Measurements from ENCODE around the gene PLPP4. TPM values are rescaled to one million over a fixed set of nuclear protein-coding genes. Genes with fewer than 3 reads are reported as not detected.

PLPP4 gene
- total RNA-seq, 1 experiment from 2014 or later: not detected

DNA sequence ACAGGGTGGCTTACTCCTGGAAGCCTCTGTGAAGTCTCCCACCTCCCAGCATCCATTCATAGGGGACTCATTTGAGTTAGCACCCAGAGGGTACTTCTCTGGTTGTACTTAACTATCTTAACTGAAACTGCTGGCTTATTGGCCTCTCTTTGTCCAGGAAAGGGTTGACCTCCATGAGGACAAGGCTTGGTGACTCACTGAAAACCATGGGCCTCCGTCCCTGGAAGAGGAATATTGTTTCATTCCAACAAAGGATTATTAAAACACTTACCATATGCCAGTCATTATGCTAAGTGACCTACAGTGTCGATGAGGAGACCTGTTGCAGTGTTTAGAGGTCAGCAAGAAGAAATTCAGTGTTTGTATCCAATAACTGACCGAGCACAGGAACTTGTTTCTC lies 175.9 kb downstream of the PLPP4 start:
- H3K4me1 ChIP-seq (ENCODE audit: control insufficient read depth in 1 of 2, insufficient read depth in 2 of 2, low read length in 2 of 2): no peaks in the 10 kb centered on the region
- RAD21 ChIA-PET (ENCODE audit: low non-redundant PET in 1 of 2, low total read pairs in 2 of 2, uncharacterized antibody in 2 of 2, unreplicated experiment in 2 of 2): no interaction called here

More for the DNA sequence above, 175.9 kb downstream of the PLPP4 start:
- Histone ChIP-seq H3K27me3 (ENCODE audit: insufficient read depth, low read length) (peaks cover 13% of the 10 kb centered on the region; the same call in 1 of the 2 replicates), H3K36me3 (ENCODE audit: control insufficient read depth in 1 of 2, insufficient read depth in 2 of 2, low read length in 2 of 2) (no peaks in the 10 kb centered on the region), H3K9ac (ENCODE audit: low read length) (no peak overlapping the region), H2AFZ (ENCODE audit: low read depth, low read length, poor library complexity, severe bottlenecking) (no peak overlapping the region), H4K20me1 (ENCODE audit: insufficient read depth) (no peaks in the 10 kb centered on the region), H3K9me2 (ENCODE audit: insufficient read depth) (no peaks in the 10 kb centered on the region), H3K4me3 (replicated peaks in 1 of 2; ENCODE audit: low read depth in 1 of 2, low read length in 2 of 2) (no peak overlapping the region), H3K27ac (ENCODE audit: low read depth, low read length) (no peak overlapping the region), H3K9me3 (ENCODE audit: control insufficient read depth in 1 of 2, insufficient read depth in 1 of 2, low read depth in 1 of 2, low read length in 2 of 2) (no peaks in the 10 kb centered on the region), H3K79me2 (ENCODE audit: insufficient read depth, low read length) (no peaks in the 10 kb centered on the region), H3K4me2 (ENCODE audit: low read length) (no peak overlapping the region)
- TF ChIP-seq, protein P1, sequence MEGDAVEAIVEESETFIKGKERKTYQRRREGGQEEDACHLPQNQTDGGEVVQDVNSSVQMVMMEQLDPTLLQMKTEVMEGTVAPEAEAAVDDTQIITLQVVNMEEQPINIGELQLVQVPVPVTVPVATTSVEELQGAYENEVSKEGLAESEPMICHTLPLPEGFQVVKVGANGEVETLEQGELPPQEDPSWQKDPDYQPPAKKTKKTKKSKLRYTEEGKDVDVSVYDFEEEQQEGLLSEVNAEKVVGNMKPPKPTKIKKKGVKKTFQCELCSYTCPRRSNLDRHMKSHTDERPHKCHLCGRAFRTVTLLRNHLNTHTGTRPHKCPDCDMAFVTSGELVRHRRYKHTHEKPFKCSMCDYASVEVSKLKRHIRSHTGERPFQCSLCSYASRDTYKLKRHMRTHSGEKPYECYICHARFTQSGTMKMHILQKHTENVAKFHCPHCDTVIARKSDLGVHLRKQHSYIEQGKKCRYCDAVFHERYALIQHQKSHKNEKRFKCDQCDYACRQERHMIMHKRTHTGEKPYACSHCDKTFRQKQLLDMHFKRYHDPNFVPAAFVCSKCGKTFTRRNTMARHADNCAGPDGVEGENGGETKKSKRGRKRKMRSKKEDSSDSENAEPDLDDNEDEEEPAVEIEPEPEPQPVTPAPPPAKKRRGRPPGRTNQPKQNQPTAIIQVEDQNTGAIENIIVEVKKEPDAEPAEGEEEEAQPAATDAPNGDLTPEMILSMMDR (IDR thresholded peaks at IDR 0.05 in 2 of 3, conservative IDR thresholded peaks at IDR 0.05 in 1 of 3; ENCODE audit: borderline replicate concordance in 1 of 3, insufficient read depth in 1 of 3, low read depth in 2 of 3, low read length in 2 of 3): no peak
- TF ChIP-seq YY1 (IDR thresholded peaks at IDR 0.05; ENCODE audit: extremely low read depth, insufficient replicate concordance, low read depth, low read length): no peak
- TF ChIP-seq, protein P2, sequence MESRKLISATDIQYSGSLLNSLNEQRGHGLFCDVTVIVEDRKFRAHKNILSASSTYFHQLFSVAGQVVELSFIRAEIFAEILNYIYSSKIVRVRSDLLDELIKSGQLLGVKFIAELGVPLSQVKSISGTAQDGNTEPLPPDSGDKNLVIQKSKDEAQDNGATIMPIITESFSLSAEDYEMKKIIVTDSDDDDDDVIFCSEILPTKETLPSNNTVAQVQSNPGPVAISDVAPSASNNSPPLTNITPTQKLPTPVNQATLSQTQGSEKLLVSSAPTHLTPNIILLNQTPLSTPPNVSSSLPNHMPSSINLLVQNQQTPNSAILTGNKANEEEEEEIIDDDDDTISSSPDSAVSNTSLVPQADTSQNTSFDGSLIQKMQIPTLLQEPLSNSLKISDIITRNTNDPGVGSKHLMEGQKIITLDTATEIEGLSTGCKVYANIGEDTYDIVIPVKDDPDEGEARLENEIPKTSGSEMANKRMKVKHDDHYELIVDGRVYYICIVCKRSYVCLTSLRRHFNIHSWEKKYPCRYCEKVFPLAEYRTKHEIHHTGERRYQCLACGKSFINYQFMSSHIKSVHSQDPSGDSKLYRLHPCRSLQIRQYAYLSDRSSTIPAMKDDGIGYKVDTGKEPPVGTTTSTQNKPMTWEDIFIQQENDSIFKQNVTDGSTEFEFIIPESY (IDR thresholded peaks at IDR 0.05; ENCODE audit: extremely low read depth, insufficient replicate concordance, low read length): no peak
- TF ChIP-seq JUND (IDR thresholded peaks at IDR 0.05): no peak
- TF ChIP-seq RAD21 (IDR thresholded peaks at IDR 0.05; ENCODE audit: low read depth): no peak
- TF ChIP-seq, protein P3, sequence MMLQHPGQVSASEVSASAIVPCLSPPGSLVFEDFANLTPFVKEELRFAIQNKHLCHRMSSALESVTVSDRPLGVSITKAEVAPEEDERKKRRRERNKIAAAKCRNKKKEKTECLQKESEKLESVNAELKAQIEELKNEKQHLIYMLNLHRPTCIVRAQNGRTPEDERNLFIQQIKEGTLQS (IDR thresholded peaks at IDR 0.05): no peak
- TF ChIP-seq, protein P4, sequence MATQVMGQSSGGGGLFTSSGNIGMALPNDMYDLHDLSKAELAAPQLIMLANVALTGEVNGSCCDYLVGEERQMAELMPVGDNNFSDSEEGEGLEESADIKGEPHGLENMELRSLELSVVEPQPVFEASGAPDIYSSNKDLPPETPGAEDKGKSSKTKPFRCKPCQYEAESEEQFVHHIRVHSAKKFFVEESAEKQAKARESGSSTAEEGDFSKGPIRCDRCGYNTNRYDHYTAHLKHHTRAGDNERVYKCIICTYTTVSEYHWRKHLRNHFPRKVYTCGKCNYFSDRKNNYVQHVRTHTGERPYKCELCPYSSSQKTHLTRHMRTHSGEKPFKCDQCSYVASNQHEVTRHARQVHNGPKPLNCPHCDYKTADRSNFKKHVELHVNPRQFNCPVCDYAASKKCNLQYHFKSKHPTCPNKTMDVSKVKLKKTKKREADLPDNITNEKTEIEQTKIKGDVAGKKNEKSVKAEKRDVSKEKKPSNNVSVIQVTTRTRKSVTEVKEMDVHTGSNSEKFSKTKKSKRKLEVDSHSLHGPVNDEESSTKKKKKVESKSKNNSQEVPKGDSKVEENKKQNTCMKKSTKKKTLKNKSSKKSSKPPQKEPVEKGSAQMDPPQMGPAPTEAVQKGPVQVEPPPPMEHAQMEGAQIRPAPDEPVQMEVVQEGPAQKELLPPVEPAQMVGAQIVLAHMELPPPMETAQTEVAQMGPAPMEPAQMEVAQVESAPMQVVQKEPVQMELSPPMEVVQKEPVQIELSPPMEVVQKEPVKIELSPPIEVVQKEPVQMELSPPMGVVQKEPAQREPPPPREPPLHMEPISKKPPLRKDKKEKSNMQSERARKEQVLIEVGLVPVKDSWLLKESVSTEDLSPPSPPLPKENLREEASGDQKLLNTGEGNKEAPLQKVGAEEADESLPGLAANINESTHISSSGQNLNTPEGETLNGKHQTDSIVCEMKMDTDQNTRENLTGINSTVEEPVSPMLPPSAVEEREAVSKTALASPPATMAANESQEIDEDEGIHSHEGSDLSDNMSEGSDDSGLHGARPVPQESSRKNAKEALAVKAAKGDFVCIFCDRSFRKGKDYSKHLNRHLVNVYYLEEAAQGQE (IDR thresholded peaks at IDR 0.05; ENCODE audit: low read depth): no peak
- no peak for TF ChIP-seq EZH2 (IDR thresholded peaks at IDR 0.05)
- TF ChIP-seq SIN3A (IDR thresholded peaks at IDR 0.05; ENCODE audit: low read depth): no peak
- no peak for TF ChIP-seq ELF1 (IDR thresholded peaks at IDR 0.05; ENCODE audit: borderline replicate concordance, low read depth)
- TF ChIP-seq POLR2A (IDR thresholded peaks at IDR 0.05; ENCODE audit: borderline replicate concordance, extremely low read depth, insufficient read depth, insufficient read length): no peak
- no peak for TF ChIP-seq POLR2AphosphoS5 (IDR thresholded peaks at IDR 0.05; ENCODE audit: low read depth, low read length)
- TF ChIP-seq, protein P5, sequence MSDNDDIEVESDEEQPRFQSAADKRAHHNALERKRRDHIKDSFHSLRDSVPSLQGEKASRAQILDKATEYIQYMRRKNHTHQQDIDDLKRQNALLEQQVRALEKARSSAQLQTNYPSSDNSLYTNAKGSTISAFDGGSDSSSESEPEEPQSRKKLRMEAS (IDR thresholded peaks at IDR 0.05): no peak
- no peak for TF ChIP-seq CEBPB (IDR thresholded peaks at IDR 0.05; ENCODE audit: low read depth)
- no peak for TF ChIP-seq TCF7L2 (IDR thresholded peaks at IDR 0.05; ENCODE audit: borderline replicate concordance, extremely low read depth, insufficient read depth, insufficient read length)
- no peak for TF ChIP-seq EZH2phosphoT487 (IDR thresholded peaks at IDR 0.05; ENCODE audit: borderline replicate concordance)
- no peak for TF ChIP-seq FOSL1 (IDR thresholded peaks at IDR 0.05; ENCODE audit: low read depth)
- TF ChIP-seq ZNF274 (IDR thresholded peaks at IDR 0.05; ENCODE audit: low read depth, low read length): no peak
- DNase-seq (ENCODE audit: low read depth, low spot score) (no peak), ATAC-seq (no peak)
- no TSS peak for BruUV-seq (replicated peaks)
- ChIA-PET CTCF (no interaction called here), POLR2A (no interaction called here)
- intact Hi-C loops (cut with micrococcal nuclease): no loop called here
